HG03280 (cell line): ENCODE measurements around the gene KIF21B.
"Not testable (repeated sequence)": the region's sequence is repeated elsewhere in the genome, so short reads cannot be mapped to it uniquely, and the experiment has no call there.

Experiments
- ATAC-seq: cut with Tn5 transposase; IDR thresholded peaks from one replicate; pipeline ENCODE4 v1.9.1; 2021; ENCODE audit warnings: mild to moderate bottlenecking, moderate library complexity; ENCODE audit not compliant: unreplicated experiment

Gene KIF21B

GRCh38 chr1:200949626-200950025 is 73.9 kb downstream of the KIF21B start:
- no peak for ATAC-seq

DNA sequence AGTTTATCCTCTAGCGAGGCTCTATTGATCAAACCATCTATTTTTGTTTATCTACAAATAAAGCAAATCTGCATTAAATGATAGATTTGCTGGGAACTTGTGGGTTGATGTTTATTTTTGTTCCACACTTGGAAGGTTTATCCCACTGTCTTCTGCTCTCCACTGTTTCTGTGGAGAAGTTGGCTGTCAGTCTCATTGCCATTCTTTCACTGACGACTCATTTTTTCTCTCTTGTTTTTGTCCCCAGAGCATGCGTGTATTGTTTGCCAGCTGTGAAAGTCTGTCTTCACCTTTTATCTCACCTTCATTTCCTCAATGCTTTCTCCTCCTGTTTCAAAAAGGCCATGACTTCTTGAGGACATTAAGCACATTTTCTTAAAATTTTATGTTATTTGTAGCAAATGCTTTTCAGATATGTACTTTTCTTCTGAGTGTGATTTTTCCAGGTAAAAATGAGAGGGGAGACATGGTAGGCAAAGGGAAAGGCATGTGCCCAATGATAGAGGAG is 76.4 kb downstream of the KIF21B start:
- no peak for ATAC-seq

- no peak for ATAC-seq
Measured at GRCh38 chr1:200945111-200945510, 78.4 kb downstream of the KIF21B start.

DNA sequence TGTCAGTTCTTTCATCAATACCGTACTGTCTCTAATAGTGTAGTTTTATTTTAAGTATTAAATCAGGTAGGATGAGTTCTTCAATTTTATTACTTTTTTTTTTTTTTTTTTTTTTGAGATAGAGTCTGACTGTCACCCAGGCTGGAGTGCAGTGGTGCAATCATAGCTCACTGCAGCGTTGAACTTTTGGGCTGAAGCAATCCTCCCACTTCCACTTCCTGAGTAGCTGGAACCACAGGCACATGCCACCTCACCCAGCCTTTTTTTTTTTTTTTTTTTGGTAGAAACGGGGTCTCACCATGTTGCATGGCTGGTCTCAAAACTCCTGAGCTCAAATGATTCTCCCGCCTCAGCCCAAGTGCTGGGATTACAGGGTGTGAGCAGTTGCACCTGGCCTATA is 84.6 kb downstream of the KIF21B start:
- no peak for ATAC-seq

GRCh38 chr1:200935286-200935962 is 88.1 kb downstream of the KIF21B start:
- ATAC-seq: not testable (repeated sequence)

GRCh38 chr1:200934676-200935245 is 88.8 kb downstream of the KIF21B start:
- no peak for ATAC-seq

DNA sequence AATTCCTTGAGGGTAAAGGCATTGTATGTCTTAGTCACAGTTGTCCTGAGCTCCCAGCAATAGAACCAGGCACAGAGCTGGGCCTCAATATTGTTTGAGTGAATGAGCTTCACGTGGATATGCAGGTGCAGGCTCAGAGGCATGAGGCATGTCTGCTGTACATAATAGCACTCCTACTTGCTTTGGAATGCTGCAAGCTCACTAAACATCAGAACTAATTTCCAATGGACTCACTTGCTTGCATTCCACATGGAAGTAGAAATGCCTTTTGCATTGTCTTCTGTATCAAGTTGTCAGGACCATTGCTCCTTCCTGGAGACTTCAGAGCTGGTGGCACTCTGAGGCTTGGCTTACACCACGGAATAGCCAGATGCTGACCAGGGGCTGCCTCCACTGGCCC is 91.7 kb downstream of the KIF21B start:
- no peak for ATAC-seq

DNA sequence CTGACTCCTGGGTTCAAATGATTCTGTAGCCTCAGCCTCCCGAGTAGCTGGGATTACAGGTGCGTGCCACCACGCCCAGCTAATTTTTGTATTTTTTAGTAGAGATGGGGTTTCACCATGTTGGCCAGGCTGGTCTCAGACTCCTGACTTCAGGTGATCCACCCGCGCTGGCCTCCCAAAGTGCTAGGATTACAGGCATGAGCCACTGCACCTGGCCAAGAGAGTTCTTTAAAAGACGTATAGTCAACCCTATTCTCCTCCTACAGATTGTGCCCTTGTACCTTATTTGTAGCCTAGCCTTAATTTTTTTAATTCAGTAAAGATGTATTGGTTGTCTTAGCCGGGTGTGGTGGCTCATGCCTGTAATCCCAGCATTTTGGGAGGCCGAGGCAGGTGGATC is 93.2 kb downstream of the KIF21B start:
- ATAC-seq: not testable (repeated sequence)

GRCh38 chr1:200929530-200930278 is 93.8 kb downstream of the KIF21B start:
- ATAC-seq: no peak

- ATAC-seq: no peak
Measured at GRCh38 chr1:200925831-200926230, 97.7 kb downstream of the KIF21B start.

- ATAC-seq: no peak
Measured at GRCh38 chr1:200923601-200924000, 99.9 kb downstream of the KIF21B start.

DNA sequence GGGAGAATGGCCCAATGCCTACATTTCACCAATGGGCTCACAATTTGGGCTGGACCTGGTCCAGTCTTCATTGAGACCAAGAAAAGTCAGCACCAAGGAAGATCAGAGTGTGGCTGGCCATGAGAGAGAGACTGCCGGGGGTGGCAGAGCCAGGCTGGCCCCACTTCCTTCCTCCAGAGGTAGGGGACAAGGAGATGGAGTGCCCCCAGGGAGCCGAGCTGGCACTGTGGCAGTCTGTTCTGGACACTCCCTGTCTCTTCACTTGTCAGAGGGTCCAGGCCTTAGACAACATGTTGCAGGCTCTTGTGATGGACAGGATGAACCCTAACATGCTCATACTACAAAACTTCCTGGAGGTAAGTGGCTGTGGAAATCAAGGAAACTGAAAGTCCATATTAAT is 101.1 kb downstream of the KIF21B start:
- ATAC-seq: no peak

GRCh38 chr1:200921571-200922110 is 101.9 kb downstream of the KIF21B start:
- ATAC-seq: no peak
